ENCODE measurements around the gene CACFD1. TPM values are rescaled to one million over a fixed set of nuclear protein-coding genes. Genes with fewer than 3 reads are reported as not detected.

CACFD1 gene
- total and polyA plus RNA-seq, 2 of the 13 experiments (the other 11 are each of a cell fraction or from before 2014, with no cell fraction given): 13.8 to 14.6 TPM

DNA sequence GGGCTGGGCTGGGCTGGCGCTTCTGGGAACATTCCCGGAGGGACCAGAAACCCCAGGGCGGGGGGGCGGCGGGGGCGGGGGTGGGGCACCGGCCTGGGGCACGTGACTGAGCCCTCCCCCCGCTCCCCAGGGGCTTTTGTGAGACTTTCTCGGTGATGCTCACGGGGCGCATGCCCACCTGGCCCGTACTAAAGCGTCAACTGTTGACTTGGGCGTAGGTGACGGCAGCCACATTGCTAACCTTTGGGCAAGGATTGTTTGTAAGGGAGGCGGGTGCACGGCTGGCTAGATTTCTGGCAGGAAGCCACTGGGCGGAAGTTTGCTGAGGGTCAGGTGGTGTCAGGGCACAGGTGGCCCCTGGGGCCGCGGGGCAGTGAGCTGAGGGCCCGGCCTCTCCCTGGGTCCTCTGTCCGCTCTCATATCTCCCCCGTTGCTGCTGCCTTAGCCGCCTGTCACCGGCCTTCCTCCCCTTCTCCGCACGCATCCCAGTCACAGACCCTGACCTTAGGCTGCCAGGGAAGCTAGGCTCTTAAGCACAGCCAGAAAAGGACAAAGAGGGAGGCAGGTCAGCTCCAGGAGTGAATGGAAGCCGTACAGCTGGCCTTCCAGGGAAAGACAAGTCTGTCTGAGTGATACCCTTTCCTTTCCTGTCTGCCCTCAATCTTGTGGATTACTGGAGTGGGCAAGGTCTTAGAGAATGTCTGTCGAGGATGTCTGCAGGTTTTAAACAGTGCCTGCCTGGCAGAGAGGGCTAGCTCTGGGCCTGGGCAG lies 812 bp downstream of the CACFD1 start (continued):
- peak; percentile 35 for TF ChIP-seq ASH2L (IDR thresholded peaks at IDR 0.05; ENCODE audit: insufficient read length, low read depth, low read length)
- TF ChIP-seq PAF1 (CRISPR knock-in tag; IDR thresholded peaks at IDR 0.05): no peak
- no peak for TF ChIP-seq ZBTB38 (CRISPR knock-in tag; IDR thresholded peaks at IDR 0.05)
- TF ChIP-seq ZSCAN9 (CRISPR knock-in tag; IDR thresholded peaks at IDR 0.05; ENCODE audit: borderline replicate concordance): no peak
- TF ChIP-seq CENPX (CRISPR knock-in tag; IDR thresholded peaks at IDR 0.05): no peak
- TF ChIP-seq IKZF4 (CRISPR knock-in tag; IDR thresholded peaks at IDR 0.05; ENCODE audit: borderline replicate concordance, low read depth, not compliant biosample characterization): no peak
- peak; percentile 42; the same call in 1 of the 2 replicates for TF ChIP-seq POGZ (CRISPR knock-in tag; IDR thresholded peaks at IDR 0.05)
- peak; percentile 7; the same call in 1 of the 2 replicates for TF ChIP-seq SIN3B (IDR thresholded peaks at IDR 0.05; ENCODE audit: low read length)
- 0 out of 2 replicates have a peak, but pooled peaks have one; percentile 43 for TF ChIP-seq MXD4 (CRISPR knock-in tag; IDR thresholded peaks at IDR 0.05)
- TF ChIP-seq AHR (CRISPR knock-in tag; IDR thresholded peaks at IDR 0.05): peak; percentile 21; the same call in 1 of the 2 replicates
- TF ChIP-seq ZNF180 (CRISPR knock-in tag; IDR thresholded peaks at IDR 0.05; ENCODE audit: borderline replicate concordance, low read depth): no peak
- peak; percentile 90 for TF ChIP-seq ZNF781 (CRISPR knock-in tag; IDR thresholded peaks at IDR 0.05; ENCODE audit: borderline replicate concordance, not compliant biosample characterization)
- peak; percentile 88 for TF ChIP-seq GABPB1 (CRISPR knock-in tag; IDR thresholded peaks at IDR 0.05)
- peak; percentile 90 for TF ChIP-seq SAP130 (CRISPR knock-in tag; IDR thresholded peaks at IDR 0.05; ENCODE audit: low read depth)
- TF ChIP-seq PHF20 (CRISPR knock-in tag; IDR thresholded peaks at IDR 0.05): peak; percentile 75
- 0 out of 2 replicates have a peak, but pooled peaks have one; percentile 22 for TF ChIP-seq ZNF34 (CRISPR knock-in tag; IDR thresholded peaks at IDR 0.05; ENCODE audit: borderline replicate concordance)
- TF ChIP-seq NBN (conservative IDR thresholded peaks at IDR 0.05): no peak
- peak; percentile 88 for TF ChIP-seq RXRA (CRISPR knock-in tag; IDR thresholded peaks at IDR 0.05)
- TF ChIP-seq ZZZ3 (CRISPR knock-in tag; IDR thresholded peaks at IDR 0.05; ENCODE audit: borderline replicate concordance): 0 out of 2 replicates have a peak, but pooled peaks have one; percentile 25
- TF ChIP-seq CBFB (CRISPR knock-in tag; IDR thresholded peaks at IDR 0.05): peak; percentile 56; the same call in 1 of the 2 replicates
- TF ChIP-seq ZNF512 (CRISPR knock-in tag; IDR thresholded peaks at IDR 0.05): no peak
- TF ChIP-seq ONECUT2 (CRISPR knock-in tag; IDR thresholded peaks at IDR 0.05): no peak
- peak; percentile 57 for TF ChIP-seq SPEN (CRISPR knock-in tag; IDR thresholded peaks at IDR 0.05; ENCODE audit: low read depth)
- 0 out of 2 replicates have a peak, but pooled peaks have one; percentile 32 for TF ChIP-seq ZFP36L1 (CRISPR knock-in tag; IDR thresholded peaks at IDR 0.05)
- peak; percentile 90 for TF ChIP-seq BHLHE40 (IDR thresholded peaks at IDR 0.05; ENCODE audit: low read length)
- TF ChIP-seq ERF (CRISPR knock-in tag; IDR thresholded peaks at IDR 0.05): peak; percentile 74
- no peak for TF ChIP-seq SOX13 (IDR thresholded peaks at IDR 0.05)
- TF ChIP-seq SOX13 (CRISPR knock-in tag; conservative IDR thresholded peaks at IDR 0.05 in 1 of 2, IDR thresholded peaks at IDR 0.05 in 1 of 2): peak in 1 of 2 experiments; percentile 59; a peak in 2 of 4 replicates
- TF ChIP-seq MEF2D (CRISPR knock-in tag; IDR thresholded peaks at IDR 0.05): peak; percentile 87
- TF ChIP-seq ZNF605 (CRISPR knock-in tag; IDR thresholded peaks at IDR 0.05): peak; percentile 60; the same call in 1 of the 2 replicates
- no peak for TF ChIP-seq ZNF737 (CRISPR knock-in tag; IDR thresholded peaks at IDR 0.05; ENCODE audit: borderline replicate concordance)
- TF ChIP-seq ZBTB8A (CRISPR knock-in tag; IDR thresholded peaks at IDR 0.05; ENCODE audit: borderline replicate concordance, low read depth): no peak

Data from HepG2 (cell line).